ENCODE measurements around the gene SCP2.

DNA sequence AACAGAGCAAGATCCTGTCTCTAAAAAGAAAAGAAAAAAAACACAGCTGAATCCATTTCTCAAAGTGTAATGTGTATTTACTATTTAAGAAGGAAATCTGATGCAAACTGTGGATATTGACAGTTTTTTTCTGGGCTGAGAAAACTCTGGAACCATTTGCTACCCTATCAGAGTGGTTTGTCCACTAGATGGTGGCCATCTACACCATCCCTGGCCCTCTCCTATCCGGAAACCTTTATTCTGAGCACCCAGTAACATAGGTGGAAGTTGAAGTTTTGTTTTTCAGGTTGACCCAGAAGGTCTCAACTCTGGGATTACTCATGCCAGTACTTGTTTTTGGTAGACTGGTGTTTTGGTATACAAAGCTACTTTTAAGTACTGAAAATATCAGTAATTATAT is 25.7 kb upstream of the SCP2 start:
- TF ChIP-seq, protein P1, sequence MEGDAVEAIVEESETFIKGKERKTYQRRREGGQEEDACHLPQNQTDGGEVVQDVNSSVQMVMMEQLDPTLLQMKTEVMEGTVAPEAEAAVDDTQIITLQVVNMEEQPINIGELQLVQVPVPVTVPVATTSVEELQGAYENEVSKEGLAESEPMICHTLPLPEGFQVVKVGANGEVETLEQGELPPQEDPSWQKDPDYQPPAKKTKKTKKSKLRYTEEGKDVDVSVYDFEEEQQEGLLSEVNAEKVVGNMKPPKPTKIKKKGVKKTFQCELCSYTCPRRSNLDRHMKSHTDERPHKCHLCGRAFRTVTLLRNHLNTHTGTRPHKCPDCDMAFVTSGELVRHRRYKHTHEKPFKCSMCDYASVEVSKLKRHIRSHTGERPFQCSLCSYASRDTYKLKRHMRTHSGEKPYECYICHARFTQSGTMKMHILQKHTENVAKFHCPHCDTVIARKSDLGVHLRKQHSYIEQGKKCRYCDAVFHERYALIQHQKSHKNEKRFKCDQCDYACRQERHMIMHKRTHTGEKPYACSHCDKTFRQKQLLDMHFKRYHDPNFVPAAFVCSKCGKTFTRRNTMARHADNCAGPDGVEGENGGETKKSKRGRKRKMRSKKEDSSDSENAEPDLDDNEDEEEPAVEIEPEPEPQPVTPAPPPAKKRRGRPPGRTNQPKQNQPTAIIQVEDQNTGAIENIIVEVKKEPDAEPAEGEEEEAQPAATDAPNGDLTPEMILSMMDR (IDR thresholded peaks at IDR 0.05) = no peak
- no peak for TF ChIP-seq FOXP1 (CRISPR knock-in tag; IDR thresholded peaks at IDR 0.05; ENCODE audit: borderline replicate concordance)
- TF ChIP-seq ATF1 (CRISPR knock-in tag; IDR thresholded peaks at IDR 0.05) = no peak
